GM18520 (cell line): ENCODE data around the gene LIN37.

Source experiments
- ATAC-seq: cut with Tn5 transposase; IDR thresholded peaks from one replicate; pipeline ENCODE4 v1.9.1; 2021; ENCODE audit not compliant: unreplicated experiment

The LIN37 gene

DNA sequence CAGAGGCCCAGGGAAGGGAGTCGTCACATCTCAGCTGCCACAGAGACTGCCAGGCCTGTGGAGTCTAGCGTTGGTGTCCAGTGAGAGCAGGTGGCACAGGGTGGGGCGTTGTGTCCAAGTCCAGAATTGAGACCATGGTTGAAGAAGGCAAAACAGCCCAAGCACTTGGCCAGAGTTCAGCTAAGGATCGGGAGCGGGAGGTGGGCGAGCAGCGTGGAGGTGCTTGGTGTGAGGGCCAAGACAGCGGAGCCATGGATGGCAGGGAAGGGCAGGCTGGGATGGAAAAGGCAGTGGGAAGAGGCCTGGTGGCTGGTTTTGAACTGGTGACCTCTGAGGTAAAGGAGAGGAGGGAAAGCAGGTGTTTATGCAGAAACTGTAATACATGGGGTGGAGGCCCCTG lies 14.1 kb upstream of the LIN37 start:
- ATAC-seq: no peak

DNA sequence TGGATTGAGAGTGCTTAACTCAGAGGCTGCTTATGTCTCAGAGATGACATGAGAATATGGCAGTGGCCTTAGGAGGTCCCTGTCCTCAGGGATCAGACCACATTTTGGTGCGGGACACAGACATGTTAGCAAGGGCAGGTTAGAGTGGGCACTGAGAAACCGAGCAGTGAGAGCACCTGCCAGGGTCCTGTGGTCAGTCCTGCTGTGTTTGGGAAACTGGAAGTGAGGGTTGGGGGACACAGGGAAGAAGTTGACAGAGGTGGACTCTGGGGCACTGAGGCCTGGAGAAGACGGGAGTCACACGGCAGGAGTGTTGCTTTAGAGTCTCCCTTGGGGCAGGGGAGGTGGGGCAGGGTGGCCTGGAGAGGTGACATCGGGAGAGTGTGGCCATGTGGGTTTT lies 13.5 kb upstream of the LIN37 start:
- no peak for ATAC-seq

DNA sequence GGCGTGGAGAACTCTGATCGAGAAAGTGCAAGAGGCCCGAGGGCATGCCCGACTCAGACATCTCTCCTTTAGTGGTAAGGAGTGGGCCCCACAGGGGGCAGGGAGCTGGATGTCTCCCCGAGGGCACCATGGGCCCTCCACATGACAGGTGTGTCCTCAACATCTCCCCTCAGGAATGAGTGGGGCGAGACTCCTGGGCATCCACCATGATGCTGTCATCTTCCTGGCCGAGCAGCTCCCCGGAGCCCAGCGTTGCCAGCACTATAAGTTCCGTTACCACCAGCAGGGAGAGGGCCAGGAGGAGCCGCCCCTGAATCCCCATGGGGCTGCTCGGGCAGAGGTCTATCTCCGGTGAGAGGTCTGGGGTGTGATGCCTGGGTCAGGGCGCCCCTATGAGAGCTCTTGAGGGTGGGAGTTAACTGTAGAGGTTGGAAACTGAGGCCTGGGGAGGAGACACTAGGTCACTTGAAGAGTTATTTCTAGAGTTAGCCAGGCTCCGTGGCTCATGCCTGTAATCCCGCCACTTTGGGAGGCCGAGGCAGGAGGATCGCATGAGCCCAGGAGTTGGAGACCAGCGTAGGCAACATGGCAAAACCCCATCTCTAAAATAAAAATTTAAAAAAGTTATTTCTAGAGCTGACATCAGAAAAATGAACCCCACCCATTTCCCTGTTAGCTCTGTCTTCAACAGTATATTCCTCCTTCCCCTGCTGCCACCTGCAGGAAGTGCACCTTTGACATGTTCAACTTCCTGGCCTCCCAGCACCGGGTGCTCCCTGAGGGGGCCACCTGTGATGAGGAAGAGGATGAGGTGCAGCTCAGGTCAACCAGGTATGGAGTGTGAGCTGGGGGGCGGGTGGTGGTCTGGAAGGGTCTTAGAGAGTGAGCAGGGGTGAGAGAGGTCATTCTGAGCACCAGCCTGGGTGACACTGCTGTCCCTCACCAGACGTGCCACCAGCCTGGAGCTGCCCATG lies 11.2 kb upstream of the LIN37 start:
- ATAC-seq: no peak

DNA sequence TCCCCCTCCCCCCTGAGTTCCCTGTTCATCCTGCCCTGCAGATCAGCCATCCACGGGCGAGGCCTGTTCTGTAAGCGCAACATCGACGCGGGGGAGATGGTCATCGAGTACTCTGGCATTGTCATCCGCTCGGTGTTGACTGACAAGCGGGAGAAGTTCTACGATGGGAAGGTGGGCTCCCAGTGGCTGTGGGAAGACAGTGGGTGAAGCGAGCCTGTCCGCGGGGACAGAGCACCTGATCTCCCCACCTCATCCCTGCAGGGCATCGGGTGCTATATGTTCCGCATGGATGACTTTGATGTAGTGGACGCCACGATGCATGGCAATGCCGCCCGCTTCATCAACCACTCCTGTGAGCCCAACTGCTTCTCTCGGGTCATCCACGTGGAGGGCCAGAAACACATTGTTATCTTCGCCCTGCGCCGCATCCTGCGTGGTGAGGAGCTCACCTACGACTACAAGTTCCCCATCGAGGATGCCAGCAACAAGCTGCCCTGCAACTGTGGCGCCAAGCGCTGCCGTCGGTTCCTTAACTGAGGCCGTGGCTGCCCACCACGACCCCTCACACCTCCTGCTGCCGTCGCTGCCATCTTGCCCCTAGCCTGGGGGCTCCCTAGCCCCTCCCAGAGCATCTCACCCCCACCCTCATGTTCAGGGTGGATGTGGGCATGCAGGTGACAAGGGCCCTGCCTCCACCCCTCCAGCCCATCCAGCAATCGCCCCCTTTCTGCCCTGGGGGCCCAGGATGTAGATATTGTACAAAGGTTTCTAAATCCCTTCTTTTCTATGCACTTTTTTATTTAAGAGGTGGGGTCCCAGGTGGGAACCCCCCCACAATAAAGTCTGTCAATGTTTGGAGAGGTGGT lies 10.1 kb upstream of the LIN37 start:
- no peak for ATAC-seq

DNA sequence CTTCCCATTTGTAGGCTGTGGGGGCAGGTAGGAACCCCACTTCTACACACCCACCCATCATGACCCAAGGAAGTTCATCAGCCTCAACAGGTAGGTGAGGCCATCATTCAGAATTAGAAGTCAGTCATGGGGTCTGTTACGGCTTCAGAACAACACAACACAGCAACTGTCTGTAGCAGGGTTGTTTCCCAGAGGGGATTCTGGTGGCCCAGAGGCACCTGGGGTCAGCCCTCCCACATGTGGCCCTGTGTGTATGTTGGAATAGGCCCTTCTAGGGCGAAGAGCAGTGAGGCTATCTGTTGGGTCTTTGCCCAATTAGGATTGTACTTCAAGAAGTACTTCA lies 9.5 kb upstream of the LIN37 start:
- ATAC-seq: no peak

DNA sequence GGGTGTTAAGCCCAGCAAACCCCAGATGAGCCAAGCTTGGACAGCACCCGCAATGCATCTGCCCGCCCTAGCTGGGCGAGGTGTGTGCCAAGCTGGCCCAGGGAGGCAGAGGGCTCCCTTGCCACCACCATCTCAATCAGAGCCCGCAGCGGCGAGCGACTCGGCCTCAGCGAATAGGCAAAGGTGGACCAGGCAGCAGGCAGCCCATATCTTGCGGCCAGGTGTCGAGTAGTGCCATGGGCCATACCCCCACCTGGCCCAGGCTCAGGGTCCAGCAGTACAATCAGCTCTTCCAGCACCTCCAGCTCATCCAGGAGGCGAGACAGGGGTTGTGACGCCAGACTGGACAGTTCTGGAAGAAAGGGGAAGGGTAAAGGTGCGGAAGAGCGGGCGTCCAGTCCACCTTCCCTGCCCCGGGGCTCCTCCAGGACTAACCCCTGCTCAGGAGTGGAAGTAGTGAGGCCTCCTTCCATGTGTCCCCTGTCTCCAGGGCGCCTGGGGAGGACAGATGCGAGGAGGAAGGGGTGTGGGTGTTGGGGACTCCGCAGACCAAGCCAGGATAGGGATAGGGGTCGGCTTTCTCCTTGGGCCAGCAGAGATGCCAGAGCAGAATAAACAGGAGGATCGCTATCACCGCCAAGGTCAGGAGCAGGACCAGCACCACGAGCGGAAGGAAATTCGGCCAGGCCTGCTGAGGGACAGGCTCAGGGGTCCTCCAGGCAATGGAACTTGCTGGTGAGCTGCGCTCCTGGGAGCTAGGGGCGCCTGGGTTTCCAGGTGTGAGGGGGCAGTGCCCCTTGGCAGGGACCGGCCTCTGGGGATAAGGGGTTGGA lies 8.9 kb upstream of the LIN37 start:
- no peak for ATAC-seq

DNA sequence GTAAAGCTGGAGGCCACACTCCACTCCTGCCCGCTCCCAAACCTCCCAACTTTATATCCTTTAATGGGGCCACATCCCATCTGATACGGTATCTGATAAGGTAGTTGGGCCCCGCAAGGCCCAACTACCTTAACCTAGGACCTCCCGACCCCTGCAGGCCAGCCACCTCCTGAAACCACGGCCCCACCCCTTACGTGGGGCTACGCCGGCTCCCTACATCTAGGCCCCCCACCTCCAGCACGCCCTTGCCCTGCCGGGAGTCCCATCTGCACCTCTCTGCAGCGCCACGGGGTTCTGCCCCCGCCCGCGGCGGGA lies 8.3 kb upstream of the LIN37 start:
- no peak for ATAC-seq

DNA sequence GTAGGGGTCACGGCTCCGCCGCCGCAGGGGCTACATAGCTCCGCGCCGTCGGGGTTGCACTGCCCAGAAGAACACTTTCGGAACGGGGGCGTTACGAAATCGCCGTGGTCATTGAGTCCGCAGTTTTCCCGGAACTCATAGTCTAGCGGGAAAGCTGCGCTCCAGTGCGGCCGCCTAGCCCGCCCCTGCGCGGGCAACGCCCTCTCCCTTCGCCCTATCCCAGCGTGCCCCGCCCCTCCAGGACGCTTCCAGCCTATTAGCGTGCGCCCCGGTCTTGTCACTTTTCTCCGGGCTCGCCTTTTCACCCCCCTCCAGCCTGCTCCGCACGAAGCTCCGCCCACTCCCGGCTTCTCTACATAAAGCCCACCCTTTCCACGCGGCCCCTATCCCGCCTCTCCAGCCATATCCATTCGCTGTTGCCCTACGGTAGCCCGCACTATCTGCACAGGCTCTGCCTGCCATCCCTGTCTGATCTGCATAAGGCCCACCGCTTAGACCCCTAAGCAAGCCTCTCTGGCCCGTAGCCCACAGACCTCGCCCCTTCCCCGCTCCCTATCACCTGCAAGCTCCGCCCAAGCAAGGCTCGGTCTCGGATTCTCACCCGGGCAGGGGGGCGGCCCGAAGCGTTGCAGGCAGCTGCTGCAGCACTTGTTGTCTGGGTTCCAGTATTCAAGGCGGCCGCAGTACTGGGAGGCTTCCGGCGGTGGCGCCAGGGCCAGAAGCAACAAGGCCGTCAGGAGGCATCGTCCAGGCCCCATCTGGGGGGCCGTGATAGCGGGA lies 7.8 kb upstream of the LIN37 start:
- ATAC-seq: peak; percentile 40

DNA sequence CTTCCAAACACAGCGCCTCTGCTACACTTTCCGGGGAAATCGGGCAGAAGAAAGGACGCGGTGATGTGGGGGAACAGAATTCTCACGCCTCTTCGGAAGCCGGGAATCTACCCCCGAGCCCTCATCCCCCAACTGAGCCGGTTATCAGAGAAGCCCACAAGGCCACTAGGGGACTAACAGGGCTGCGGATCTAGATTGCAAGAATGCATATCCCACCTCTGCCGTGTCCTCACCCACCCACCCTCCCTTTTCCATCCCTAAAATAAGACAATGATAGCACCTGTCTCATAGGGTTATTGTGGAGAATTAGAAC lies 7.2 kb upstream of the LIN37 start:
- ATAC-seq: no peak

DNA sequence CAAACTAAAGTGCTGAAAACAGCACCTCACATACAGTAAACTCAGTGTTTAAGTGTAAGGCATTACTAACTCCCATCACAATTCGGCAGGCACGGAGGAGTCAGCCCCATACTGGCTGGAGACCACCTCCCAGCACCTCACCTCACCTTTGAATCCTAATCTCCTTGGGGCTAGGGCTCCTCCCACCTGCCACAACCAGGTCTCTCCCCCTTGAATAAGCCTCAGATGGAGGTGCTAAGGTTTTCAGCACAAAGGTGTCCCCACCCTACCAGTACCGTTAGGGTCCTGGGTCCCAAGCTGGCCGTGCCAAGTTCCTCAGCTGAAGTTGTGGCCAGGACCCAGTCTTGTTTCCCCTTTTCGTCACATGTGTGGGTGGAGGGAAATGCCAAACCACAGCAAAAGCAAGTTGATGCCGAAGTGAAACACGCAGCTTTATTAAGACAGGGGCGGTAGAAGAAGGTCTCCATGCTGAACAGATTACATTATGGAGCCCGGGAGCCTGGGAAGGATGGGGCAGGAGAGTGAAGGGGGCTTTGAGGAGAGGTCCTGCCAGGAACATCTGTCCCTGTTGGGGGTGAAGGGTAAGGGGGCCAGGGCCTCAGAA lies 6.2 kb upstream of the LIN37 start, which contains the start of gene IGFLR1:
Gene IGFLR1 (minus strand): TSS at position 332 of the 604 bp plus-strand sequence. CDS start 1,272 bp downstream, outside the sequence.
- no peak for ATAC-seq

DNA sequence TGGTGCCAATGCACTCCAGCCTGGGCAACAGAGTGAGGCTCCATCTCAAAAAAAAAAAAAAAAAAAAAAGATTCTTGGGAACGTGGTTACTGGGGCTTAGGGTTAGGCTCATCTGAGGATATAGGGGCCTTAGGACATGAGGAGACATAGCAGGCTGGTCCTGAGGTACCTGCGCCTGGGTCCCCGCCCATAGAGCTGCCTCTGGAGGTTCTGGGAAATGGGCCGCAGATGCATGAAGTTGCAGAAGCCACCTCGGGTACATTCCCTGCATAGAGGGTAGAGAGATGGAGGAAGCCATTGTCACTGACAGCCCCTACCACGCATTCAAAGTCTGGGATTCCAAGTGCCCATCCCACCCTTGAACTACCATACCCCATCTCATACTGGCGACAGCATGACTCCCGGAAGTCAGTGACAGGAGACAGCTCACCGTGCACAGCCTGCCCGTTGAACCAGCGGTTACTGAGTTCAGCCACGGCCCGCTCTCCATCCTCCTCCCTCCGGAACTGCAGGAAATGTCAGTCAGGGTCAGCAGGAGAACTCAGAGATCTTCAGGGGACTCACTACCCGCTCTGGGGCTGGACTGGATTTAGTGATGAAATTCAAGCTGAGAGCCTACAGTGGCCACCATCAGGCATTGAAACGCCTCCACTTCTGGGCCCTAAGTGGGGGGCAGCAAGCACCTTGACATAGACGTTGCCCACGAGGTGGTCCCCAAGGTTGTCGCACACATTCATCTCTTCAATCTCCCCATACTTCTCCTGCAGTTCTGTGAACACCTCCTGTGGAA lies 4.5 kb upstream of the LIN37 start:
- ATAC-seq: no peak

DNA sequence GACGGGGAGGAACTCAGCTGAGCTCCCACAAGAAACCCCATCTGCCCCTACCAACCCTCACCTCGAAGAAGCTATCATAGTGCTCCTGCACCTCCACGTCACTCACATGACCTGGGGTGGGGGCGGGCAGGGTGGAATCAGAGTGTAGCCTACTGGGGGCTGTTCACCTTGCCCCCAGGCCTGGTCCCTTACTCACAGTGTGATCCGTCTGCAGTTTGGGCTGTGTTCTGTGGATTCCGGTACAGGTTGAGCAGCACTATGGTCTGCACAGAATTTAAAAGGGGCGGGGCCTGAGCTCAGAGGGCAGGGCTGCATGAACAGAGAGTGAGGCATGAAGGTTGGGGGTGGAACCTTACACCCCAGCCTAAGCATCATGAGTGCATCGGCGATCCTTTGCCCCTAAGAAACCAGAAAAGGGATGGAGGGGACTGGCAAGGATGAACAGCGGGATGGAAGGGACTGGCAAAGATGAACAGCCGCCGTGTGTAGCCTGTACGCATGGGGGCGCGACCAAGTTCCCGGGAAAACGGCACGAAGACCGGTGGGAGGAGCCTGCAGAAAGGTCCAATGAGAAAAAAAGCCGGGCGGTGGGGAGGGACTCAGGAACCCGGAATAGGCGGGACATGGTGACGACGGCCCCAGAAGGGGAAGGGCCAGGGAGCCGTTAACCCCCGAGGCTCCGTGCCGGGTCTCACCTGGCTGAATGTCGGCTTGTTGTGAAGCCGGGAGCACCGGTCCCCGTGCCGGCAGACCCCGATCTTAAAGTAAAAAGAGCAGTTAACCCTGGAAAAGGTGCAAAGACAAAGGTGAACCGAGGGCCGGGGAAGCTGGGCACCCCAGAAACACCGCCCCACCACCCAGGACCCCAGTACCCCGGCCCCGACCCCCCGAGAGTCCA lies 3.7 kb upstream of the LIN37 start:
- peak; percentile 14 for ATAC-seq

DNA sequence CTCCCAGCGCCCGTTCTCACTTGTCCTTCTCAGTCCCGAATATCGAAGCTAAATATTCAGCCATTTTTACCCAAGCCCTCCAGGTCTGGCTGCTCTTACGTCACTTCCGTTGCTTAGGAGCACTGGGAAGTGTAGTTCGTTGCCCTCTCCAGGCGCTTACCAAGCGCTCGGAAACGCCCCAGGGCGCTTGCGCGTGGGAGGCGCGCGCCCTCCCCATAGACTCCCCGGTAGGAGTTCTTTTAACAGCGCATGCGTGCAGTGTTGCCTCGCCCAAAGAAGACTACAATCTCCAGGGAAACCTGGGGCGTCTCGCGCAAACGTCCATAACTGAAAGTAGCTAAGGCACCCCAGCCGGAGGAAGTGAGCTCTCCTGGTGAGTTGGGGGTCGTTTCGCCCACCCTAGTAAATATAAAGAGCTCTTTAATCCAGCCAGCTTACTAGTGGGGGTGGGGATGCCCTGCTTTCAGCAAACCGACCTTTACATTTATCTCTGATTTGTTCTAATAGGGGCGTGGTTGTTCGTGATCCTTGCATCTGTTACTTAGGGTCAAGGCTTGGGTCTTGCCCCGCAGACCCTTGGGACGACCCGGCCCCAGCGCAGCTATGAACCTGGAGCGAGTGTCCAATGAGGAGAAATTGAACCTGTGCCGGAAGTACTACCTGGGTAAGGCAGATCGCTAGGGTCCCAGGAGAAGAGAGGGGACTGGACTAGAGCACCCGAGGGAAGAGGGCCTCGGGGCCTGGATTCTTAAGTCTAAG lies 2.9 kb upstream of the LIN37 start, which contains the start of the genes PSENEN and U2AF1L4:
Gene PSENEN (plus strand): TSS at position 324 of the 759 bp plus-strand sequence. CDS start 280 bp downstream, at position 604.
Gene U2AF1L4 (minus strand): TSS at position 91 of the 759 bp plus-strand sequence. CDS start 27 bp downstream, at position 64.
- peak; percentile 45 for ATAC-seq

DNA sequence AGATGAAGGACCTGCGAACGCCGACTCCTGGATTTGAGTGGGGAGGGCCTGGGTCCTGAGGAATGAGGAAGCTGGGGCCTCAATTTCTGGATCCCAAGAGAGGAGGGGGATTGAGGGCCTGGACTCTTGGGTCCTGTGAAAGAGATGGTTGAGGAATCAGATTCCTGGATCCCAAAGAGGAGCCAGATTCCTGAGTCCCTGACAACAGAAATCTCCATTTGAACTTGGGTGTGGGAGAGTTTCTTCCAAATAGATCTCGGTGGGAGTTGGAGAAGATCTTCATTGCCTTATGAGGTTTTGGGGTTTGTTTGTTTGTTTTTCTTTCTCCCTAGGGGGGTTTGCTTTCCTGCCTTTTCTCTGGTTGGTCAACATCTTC lies 2.3 kb upstream of the LIN37 start:
- ATAC-seq: no peak

DNA sequence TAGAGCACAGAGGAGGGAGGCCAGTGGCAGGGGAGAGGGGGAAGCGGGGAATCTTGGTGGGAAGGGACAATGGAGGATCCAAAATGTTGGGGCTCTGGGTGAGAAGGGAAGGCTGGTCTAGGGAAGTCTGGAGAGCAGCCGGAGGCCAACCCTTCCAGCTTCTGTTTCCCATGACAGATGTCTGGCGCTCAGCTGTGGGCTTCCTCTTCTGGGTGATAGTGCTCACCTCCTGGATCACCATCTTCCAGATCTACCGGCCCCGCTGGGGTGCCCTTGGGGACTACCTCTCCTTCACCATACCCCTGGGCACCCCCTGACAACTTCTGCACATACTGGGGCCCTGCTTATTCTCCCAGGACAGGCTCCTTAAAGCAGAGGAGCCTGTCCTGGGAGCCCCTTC lies 1.8 kb upstream of the LIN37 start:
- ATAC-seq: no peak

DNA sequence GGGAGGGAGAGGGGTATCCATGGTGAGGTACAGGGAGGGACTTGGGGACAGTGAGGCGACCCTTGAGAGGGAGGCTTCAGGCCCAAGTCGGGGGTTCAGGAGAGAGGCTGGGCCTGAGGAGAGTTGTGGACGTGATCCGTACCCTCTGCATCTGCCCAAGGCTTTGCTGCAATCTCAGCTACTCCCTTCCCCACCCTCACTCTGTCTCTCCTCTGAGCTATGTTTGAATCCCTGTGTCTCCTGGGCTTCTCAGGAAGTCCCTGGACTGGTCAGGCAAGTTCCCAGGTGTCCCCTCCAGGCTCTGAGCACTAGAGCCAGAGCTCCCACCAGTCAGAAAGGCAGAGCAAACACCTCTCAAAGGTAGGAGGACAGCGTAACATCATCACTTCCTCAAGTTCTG lies 1.8 kb downstream of the LIN37 start:
- no peak for ATAC-seq
